ENCODE results near the gene PRKCE.

- no peak for TF ChIP-seq POLR2A (IDR thresholded peaks at IDR 0.05)
- TF ChIP-seq, protein P1, sequence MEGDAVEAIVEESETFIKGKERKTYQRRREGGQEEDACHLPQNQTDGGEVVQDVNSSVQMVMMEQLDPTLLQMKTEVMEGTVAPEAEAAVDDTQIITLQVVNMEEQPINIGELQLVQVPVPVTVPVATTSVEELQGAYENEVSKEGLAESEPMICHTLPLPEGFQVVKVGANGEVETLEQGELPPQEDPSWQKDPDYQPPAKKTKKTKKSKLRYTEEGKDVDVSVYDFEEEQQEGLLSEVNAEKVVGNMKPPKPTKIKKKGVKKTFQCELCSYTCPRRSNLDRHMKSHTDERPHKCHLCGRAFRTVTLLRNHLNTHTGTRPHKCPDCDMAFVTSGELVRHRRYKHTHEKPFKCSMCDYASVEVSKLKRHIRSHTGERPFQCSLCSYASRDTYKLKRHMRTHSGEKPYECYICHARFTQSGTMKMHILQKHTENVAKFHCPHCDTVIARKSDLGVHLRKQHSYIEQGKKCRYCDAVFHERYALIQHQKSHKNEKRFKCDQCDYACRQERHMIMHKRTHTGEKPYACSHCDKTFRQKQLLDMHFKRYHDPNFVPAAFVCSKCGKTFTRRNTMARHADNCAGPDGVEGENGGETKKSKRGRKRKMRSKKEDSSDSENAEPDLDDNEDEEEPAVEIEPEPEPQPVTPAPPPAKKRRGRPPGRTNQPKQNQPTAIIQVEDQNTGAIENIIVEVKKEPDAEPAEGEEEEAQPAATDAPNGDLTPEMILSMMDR (IDR thresholded peaks at IDR 0.05), result no peak
These were observed 47.7 kb downstream of the PRKCE start for GRCh38 chr2:45699032-45699658.

Measured in body of pancreas (tissue), 4 donors.